Cardiac muscle cell (in vitro differentiated cells and primary cell): Measurements from ENCODE around the gene SETX. TPM values are rescaled to one million over a fixed set of nuclear protein-coding genes. Genes with fewer than 3 reads are reported as not detected.
A peak's percentile ranks its signal among the peaks of the same experiment; 100 is the strongest.

ENCODE experiments used
- DNase-seq, 2 donors: peaks; one replicate each; pipeline versions ENCODE4 v3.0.0 to v3.0.0-alpha.2; 2010 to 2017; ENCODE audit warnings: low read depth in 1 of 2, low spot score in 1 of 2
- H3K27ac ChIP-seq: fragments of 200-600 bp; sonication (generic); 2 replicates; pipeline ENCODE4 v1.5.1; 2016
- H3K27me3 ChIP-seq: fragments of 200-600 bp; sonication (generic); 2 replicates; pipeline ENCODE4 v1.6.0; 2016; ENCODE audit warnings: control low read depth
- H3K36me3 ChIP-seq: fragments of 200-600 bp; sonication (generic); 2 replicates; pipeline ENCODE4 v1.5.1; 2016; ENCODE audit warnings: control low read depth
- H3K4me1 ChIP-seq: fragments of 200-600 bp; sonication (generic); 2 replicates; pipeline ENCODE4 v1.8.1; 2017; ENCODE audit warnings: low read depth, mild to moderate bottlenecking, mixed run types
- H3K4me3 ChIP-seq: fragments of 200-600 bp; sonication (generic); 2 replicates; pipeline ENCODE4 v1.5.1; 2016; ENCODE audit warnings: mild to moderate bottlenecking
- H3K9me3 ChIP-seq: fragments of 200-600 bp; sonication (generic); 2 replicates; pipeline ENCODE4 v1.5.1; 2017; ENCODE audit warnings: low read depth, mild to moderate bottlenecking, control low read depth
- polyA plus RNA-seq: library from polyadenylated mRNA; unstranded; fragments of >200 nt; fragmentation: Nextera tagmentation; extraction: Ambion mirVana; gene quantifications from 2 replicates; pipeline ENCODE4 v1.2.1, GENCODE V29; 2016
- total RNA-seq: library from RNA; depleted of rRNA; stranded (reverse); fragments of >200 nt; gene quantifications from 2 replicates; pipeline ENCODE4 v1.2.3, GENCODE V29; 2016
- TF ChIP-seq, protein P1 (sequence below): IDR thresholded peaks from 2 replicates; pipeline ENCODE4 v1.5.1; 2012; ENCODE audit warnings: low read depth, mild to moderate bottlenecking, low read length

SETX gene
- total and polyA plus RNA-seq, 2 experiments from 2014 or later: 16.2 to 34.0 TPM

DNA sequence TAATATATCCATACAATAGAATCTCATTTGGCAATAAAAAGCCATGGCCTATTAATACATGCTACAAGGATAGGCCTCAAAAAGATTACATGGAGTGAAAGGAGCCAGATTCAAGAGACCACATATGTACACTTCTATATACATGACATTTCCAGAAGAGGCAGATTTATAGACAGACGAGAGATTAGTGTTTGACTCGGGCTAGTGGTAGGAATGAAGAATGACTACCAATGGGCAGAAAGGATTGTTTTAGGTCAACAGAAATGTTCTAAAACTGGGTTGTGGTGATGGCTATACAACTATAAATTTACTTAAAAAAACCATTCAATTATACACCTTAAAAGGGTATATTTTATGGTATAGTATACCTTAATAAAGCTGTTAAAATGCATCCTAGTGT is 41.9 kb downstream of the SETX start:
- Histone ChIP-seq H3K4me3 (no peak overlapping the region), H3K4me1 (no peaks in the 10 kb centered on the region), H3K9me3 (no peaks in the 10 kb centered on the region), H3K36me3 (peaks cover 28% of the 10 kb centered on the region), H3K27ac (no peak overlapping the region), H3K27me3 (no peaks in the 10 kb centered on the region)
- TF ChIP-seq, protein P1, sequence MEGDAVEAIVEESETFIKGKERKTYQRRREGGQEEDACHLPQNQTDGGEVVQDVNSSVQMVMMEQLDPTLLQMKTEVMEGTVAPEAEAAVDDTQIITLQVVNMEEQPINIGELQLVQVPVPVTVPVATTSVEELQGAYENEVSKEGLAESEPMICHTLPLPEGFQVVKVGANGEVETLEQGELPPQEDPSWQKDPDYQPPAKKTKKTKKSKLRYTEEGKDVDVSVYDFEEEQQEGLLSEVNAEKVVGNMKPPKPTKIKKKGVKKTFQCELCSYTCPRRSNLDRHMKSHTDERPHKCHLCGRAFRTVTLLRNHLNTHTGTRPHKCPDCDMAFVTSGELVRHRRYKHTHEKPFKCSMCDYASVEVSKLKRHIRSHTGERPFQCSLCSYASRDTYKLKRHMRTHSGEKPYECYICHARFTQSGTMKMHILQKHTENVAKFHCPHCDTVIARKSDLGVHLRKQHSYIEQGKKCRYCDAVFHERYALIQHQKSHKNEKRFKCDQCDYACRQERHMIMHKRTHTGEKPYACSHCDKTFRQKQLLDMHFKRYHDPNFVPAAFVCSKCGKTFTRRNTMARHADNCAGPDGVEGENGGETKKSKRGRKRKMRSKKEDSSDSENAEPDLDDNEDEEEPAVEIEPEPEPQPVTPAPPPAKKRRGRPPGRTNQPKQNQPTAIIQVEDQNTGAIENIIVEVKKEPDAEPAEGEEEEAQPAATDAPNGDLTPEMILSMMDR: peak; percentile 16
- DNase-seq: no peak

- H3K36me3 ChIP-seq: peaks cover 30% of the 10 kb centered on the region
Observed at GRCh38 chr9:132312426-132312825, 42.4 kb downstream of the SETX start.

GRCh38 chr9:132311978-132312377 is 42.8 kb downstream of the SETX start:
- no peak overlapping the region for H3K27ac ChIP-seq
- H3K36me3 ChIP-seq: peaks cover 30% of the 10 kb centered on the region

More at GRCh38 chr9:132312426-132312825, 42.4 kb downstream of the SETX start:
- no peak for DNase-seq
- H3K27ac ChIP-seq: no peak overlapping the region
- TF ChIP-seq, protein P1: no peak
- no peaks in the 10 kb centered on the region for H3K27me3 ChIP-seq
- H3K4me3 ChIP-seq: no peak overlapping the region
- H3K4me1 ChIP-seq: no peaks in the 10 kb centered on the region
- H3K9me3 ChIP-seq: no peaks in the 10 kb centered on the region

GRCh38 chr9:132309056-132309455 is 45.7 kb downstream of the SETX start:
- DNase-seq: no peak
- Histone ChIP-seq H3K4me1 (no peaks in the 10 kb centered on the region), H3K36me3 (peaks cover 39% of the 10 kb centered on the region), H3K27ac (no peak overlapping the region), H3K9me3 (no peaks in the 10 kb centered on the region), H3K27me3 (no peaks in the 10 kb centered on the region), H3K4me3 (no peak overlapping the region)
- TF ChIP-seq, protein P1: no peak

More at GRCh38 chr9:132311978-132312377, 42.8 kb downstream of the SETX start:
- H3K27me3 ChIP-seq: no peaks in the 10 kb centered on the region
- no peak overlapping the region for H3K4me3 ChIP-seq
- H3K4me1 ChIP-seq: no peaks in the 10 kb centered on the region
- no peaks in the 10 kb centered on the region for H3K9me3 ChIP-seq
- TF ChIP-seq, protein P1: no peak
- DNase-seq: peak in 1 of 2 donors; percentile 39

DNA sequence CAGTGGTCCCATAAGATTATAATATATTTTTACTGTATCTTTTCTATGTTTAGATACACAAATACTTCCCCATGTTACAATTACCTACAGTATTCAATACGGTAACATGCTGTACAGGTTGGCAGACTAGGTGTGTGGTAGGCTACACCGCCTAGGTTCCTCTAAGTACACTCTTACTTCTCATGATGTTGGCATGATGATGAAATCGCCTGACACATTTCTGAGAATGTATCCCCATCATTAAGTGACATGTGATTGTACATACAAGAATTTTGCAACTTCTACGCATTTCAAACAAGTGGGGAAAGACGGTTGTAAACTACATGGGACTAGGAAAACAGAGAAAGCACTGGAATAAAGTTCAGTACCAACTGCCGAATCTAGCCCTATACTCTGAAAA is 53.3 kb downstream of the SETX start:
- no peak overlapping the region for H3K4me3 ChIP-seq
- TF ChIP-seq, protein P1: no peak
- H3K27ac ChIP-seq: no peak overlapping the region
- no peaks in the 10 kb centered on the region for H3K9me3 ChIP-seq
- DNase-seq: no peak
- no peaks in the 10 kb centered on the region for H3K27me3 ChIP-seq
- H3K36me3 ChIP-seq: peaks cover 39% of the 10 kb centered on the region
- peaks cover 7% of the 10 kb centered on the region for H3K4me1 ChIP-seq

GRCh38 chr9:132299221-132299620 is 55.6 kb downstream of the SETX start:
- H3K4me1 ChIP-seq: peaks cover 7% of the 10 kb centered on the region
- peaks cover 53% of the 10 kb centered on the region for H3K36me3 ChIP-seq
- TF ChIP-seq, protein P1: no peak

More at GRCh38 chr9:132299221-132299620, 55.6 kb downstream of the SETX start:
- no peaks in the 10 kb centered on the region for H3K27me3 ChIP-seq
- no peak overlapping the region for H3K4me3 ChIP-seq
- no peak overlapping the region for H3K27ac ChIP-seq
- DNase-seq: no peak
- H3K9me3 ChIP-seq: no peaks in the 10 kb centered on the region
